Anterior cingulate cortex (tissue), 58 donors: ENCODE measurements around the gene IFNA16.
"Not testable (repeated sequence)": the region's sequence is repeated elsewhere in the genome, so short reads cannot be mapped to it uniquely, and the experiment has no call there.

Experiments used
- DNase-seq, 58 donors: peaks; one replicate each; lab custom pipeline; 2025; lab: John Stamatoyannopoulos, UW

Gene IFNA16

DNA sequence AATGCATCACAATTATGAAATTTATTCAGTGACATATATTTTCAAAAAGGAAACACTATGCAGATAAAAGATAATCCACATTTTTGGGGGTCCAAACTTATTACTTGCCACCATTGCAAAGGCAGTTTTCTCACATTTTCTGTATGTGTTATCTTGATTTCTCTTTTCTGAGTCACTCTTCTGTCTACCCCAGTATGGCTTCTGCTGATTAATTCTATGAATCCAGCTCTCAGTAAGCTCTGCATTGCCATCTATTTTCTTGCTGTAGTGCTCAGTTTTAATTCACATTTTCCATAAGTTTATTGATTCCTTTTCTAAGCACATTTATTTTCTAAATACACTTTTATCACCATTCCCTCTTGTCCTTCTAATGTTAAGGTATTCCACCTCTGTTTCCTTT lies 11.9 kb downstream of the IFNA16 start:
- no peak for DNase-seq

DNA sequence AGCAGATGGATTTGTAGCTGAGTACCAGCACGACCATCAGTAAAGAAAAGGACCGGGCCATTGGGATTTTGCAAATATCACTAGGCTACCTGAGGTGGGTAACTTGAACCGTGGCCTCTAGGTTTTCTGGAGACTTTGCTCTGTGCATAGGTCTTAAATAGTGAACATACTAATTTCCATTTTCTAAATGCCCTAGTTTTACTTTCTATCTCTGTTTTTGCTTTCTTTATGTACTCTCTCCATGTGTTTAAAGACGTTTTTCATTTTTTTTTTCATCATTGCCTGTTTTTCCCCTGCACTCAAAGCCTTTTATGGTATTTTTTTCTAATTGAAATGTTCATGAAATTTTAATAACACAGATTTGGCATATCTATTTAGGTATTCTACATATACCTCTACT lies 15.0 kb downstream of the IFNA16 start, which contains the start of gene IFNA7:
Gene IFNA7 (minus strand): TSS at position 101 of the 400 bp plus-strand sequence. CDS start 40 bp downstream, at position 61.
- not testable (repeated sequence) for DNase-seq

DNA sequence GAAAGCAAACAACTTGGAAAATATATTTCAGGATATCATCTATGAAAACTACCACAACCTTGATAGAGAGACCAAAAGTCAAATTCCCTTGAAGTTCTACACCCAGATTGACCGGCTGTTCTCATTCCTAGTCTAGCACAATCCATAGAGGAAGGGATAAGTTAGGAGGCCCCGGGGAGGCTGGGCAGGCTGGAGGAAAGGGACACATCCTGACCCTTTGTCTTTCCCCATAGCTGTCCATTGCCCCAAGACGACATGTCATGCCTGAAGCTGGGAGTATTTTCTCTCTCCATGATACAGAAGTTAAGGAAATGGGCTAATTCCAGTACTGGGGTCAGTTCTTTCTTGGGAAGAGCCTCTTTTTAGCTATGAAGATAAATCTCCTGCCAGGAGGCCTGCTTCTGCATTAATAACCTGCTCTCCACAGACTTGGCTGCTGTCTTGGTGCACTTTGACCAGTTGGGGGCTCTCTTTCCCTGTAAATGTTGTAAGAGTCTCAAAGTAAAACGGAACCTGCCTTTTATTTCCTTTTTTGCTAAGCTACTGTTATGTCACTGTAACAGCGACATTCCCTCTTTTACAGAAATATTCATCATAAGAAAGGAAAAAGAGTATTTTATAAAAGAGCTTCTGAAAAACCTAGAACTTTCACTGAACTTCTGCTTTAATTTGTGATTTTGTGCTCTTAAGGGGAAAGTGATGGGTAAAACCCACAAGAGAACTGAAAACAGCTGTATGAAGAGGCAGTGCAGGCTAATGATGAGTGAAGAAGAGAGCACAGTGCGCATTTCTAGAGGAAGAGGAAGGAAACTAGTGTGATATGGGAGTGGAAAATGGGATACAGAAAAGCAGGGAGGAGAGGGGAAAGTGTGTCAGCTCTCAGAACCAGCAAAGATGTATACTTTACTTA lies 22.0 kb downstream of the IFNA16 start:
- DNase-seq, result peak in 5 of 58 donors; percentile 1 to 25 (median 4)

DNA sequence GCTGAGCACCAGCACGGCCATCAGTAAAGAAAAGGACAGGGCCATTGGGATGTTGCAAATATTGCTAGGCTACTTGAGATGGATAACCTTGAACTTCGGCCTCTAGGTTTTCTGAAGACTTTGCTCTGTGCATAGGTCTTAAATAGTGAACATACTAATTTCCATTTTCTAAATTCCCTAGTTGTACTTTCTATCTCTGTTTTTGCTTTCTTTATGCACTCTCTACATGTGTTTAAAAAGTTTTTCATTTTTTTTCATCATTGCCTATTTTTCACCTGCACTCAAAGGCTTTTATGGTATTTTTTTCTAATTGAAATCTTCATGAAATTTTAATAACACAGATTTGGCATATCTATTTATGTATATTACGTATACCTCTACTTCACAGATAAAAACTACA lies 29.6 kb downstream of the IFNA16 start, which contains the start of gene IFNA4:
Gene IFNA4 (minus strand): TSS at position 101 of the 400 bp plus-strand sequence. CDS start 56 bp downstream, at position 45.
- not testable (repeated sequence) for DNase-seq

DNA sequence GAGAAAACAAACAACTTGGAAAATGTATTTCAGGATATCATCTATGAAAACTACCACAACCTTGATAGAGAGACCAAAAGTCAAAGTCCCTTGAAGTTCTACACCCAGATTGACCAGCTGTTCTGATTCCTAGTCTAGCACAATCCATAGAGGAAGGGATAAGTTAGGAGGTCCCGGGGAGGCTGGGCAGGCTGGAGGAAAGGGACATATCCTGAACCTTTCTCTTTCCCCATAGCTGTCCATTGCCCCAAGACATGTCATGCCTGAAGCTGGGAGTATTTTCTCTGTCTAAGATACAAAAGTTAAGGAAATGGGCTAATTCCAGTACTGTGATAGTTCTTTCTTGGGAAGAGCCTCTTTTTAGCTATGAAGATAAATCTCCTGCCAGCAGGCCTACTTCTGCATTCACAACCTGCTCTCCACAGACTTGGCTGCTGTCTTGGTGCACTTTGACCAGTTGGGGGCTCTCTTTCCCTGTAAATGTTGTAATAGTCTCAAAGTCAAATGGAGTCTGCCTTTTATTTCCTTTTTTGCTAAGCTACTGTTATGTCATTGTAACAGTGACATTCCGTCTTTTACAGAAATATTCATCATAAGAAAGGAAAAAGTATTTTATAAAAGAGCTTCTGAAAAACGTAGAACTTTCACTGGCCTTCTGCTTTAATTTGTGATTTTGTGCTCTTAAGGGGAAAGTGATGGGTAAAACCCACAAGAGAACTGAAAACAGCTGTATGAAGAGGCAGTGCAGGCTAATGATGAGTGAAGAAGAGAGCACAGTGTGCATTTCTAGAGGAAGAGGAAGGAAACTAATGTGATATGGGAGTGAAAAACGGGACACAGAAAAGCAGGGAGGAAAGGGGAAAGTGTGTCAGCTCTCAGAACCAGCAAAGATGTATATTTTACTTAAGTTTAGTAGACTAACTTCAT lies 34.0 kb downstream of the IFNA16 start:
- DNase-seq, result peak in 1 of 58 donors; percentile 2

DNA sequence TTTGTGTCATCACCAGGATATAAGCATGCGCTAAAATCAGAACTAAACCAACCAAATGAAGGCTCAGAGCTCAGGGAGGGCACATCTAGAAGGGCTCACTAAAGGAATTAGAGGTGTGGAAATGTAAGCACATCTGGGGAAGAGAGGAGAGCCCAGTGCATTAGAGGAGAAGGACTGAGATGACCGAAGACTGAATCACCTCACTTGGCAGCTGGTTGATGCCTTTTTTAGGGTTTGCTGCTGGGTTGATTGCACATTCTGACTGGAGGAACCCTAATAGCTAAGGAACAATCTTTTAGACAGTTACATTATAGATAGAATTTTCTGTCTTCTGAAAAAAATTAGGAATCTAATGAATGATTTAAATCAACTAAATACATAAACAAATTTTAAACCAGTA lies 42.4 kb downstream of the IFNA16 start:
- no peak for DNase-seq

DNA sequence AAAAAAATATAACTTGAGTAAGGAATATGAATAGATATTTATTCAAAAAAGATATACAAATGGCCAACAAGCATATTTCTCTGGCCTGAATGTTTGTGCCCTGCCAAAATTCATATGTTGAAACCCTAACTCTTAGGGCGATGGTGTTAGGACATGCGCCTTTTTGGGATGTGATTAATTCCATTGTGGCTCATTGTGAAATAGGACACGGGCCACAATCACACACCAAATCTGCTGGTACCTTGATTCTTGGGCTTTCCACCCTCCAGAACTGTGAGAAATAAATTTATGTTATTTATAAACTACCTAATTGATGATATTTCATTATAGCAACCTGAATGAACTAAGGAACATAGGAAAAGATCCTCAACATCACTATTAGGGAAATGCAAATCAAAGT lies 45.0 kb downstream of the IFNA16 start:
- no peak for DNase-seq

DNA sequence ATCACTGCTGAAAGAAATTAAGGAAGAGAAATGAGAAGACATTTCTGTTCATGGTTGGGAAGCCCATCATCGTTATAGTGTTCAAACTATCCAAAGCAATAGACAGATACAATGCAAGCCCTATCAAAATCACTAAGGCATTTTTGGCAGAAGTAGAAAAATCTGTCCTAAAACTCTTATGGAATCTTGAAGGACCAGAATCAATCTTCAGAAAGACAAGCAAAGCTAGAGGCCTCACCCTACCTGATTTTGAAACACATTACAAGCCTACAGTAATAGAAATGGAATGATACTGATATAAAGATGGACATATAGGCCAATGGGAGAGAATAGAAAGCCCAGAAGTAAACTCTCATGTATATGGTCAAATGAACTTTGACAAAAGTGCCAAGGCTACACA lies 45.8 kb downstream of the IFNA16 start:
- no peak for DNase-seq

DNA sequence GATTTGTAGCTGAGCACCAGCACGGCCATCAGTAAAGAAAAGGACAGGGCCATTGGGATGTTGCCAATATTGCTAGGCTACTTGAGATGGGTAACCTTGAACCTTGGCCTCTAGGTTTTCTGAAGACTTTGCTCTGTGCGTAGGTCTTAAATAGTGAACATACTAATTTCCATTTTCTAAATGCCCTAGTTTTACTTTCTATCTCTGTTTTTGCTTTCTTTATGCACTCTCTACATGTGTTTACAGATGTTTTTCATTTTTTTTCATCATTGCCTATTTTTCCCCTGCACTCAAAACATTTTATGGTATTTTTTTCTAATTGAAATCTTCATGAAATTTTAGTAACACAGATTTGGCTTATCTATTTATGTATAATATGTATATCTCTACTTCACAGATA lies 50.6 kb downstream of the IFNA16 start, which contains the start of gene IFNA21:
Gene IFNA21 (minus strand): TSS at position 101 of the 400 bp plus-strand sequence. CDS start 48 bp downstream, at position 53.
- DNase-seq, result not testable (repeated sequence)
